Activated CD8-positive, alpha-beta memory T cell treated with anti-CD3 and anti-CD28 coated beads for 4 hours (primary cell): ENCODE results near the gene NGB.

Source experiments
- DNase-seq, 2 donors: peaks; one replicate each; pipeline ENCODE4 v3.0.0-alpha.2; 2020; ENCODE audit warnings: low read depth in 2 of 2

NGB gene

DNA sequence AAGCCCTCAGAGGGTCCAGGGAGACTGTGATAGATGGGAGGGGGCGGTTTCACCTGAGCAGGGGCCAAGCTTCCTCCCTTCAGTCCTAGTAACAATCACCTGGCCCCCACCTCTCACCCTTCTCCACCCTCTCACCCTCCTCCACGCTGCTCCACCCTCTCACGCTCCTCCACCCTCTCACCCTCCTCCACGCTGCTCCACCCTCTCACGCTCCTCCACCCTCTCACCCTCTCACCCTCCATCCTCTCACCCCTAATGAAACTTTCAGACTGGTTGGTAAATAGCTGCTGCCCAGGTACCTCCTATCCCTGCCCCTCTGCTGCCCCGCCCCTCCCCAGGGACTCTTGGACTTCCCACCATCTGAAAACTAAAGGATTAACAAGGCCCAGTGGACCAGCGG is 34.2 kb downstream of the NGB start:
- DNase-seq, result no peak

DNA sequence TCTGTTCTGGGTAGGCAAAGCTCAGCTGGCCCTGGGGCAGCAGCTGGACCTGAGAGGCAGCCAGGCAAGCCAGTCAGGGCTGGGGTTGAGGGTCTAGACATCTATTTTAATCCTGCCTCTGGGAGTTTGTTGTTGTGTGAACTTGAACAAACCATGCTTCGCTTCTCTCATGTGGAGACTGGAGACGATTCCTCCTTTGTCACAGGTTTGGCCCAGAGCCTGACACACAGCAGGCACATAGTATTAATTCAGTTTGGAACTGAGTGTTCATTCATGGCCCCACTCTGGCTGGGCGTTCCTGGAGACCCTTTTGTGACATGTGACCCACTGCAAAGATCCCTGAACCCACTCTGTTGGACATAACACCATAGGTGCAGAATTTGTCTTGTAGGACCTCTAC is 39.3 kb downstream of the NGB start:
- no peak for DNase-seq

DNA sequence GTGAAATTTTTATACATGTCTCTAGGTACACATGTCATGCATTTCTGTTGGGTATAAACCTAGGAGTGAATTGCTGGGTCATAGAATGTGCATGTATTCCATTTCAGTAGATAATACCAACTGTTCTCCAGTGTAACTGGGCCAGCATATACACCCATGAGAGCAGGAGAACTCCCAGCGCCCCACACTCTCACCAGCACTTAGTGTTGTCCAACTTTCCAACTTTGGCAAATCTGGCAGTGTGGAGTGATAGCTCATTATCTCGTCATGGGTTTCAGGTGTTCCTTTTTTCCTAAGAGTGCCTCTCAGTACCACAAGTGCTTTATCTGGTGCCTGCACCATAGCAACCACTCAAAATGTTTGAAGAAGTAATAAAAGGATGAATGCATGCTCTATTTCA is 40.1 kb downstream of the NGB start:
- DNase-seq, result no peak

DNA sequence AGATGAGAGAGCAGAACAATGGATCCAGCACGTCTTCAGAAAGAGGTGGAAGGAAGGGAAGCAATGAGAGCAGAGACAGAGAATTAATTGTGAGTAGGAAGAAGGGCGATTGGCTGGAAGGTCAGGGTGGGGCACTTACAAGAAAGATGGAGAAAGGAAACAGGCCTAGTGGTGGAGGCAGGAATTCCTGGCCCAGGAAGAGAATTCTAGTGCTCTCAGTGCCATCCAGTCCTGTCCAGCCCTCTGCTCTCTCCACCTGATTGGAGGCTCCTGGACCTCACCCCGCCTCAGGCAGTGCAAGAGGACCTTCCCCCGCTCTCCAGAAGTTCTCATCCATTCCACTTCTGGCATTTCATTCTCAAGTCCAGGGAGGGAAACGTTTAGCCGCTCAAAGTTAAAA is 43.0 kb downstream of the NGB start:
- DNase-seq, result no peak

DNA sequence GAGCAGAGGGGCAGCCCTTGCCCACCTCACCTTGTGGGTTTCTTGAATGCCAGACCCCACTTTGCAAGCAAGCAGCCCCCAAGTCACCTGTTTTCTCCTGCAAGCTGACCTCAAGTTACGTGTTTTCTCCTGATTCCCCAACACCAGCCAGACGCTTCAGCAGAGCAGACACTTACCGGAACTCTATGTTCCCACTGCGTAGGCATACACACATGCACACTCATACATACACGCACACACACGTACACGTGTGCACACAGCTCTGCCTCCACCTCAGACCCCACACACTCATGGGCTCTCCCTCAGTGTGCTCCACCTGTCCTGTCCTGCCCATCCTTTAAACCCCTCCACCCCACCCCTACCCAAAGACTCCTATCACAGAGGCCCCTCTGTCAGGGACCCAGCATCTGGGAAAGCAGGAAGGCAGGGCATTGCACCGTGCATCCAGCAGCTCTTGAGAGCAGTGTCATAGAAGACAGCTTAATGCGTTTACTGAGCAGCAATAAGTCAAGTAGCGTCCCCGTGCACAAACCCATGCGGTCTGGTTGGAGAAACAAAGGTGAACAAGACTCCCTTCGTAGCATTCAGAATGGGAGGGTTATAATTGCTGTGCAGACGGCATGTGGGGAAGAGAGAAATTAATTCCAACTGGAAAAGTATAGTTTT is 45.0 kb downstream of the NGB start:
- no peak for DNase-seq

DNA sequence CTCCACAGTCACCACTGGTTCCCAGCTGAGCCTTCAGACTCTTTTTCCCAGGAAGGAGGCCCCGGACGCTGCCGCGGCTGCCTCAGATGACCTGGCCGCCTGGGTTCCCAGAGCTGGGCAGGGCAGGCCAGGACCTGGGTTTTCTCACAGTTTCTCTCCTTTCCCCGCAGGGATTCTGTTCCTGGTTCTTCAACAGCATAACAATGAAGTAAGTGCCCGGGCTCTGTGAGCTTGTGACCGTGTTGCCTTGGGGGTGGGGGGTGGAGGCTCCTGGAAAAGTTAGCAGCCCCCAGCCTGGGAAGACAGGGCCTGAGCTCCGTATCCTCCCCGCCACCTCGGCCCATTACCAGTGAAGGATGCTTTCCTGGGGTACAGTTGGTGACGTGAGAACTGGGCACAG is 45.8 kb downstream of the NGB start:
- no peak for DNase-seq

DNA sequence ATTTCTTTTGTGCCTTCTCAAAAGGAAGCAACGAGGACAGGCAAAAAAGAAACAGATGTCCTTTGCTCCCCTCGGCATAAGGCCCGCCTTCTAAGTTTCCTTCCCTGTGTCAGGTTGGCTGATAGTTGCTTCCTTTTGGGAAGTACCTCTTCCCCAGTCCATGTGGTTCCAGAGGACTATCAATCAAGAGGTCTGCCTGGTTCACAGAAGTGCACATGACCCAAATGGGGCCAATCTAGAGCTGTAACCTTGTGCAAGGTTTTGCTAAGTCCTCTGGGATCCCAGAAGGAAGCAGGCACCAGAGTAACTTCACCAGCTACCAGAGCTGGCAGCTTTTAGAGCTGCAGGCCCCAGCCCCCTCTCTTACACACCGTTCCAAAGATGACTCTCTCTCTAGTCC is 46.8 kb downstream of the NGB start:
- DNase-seq, result no peak

DNA sequence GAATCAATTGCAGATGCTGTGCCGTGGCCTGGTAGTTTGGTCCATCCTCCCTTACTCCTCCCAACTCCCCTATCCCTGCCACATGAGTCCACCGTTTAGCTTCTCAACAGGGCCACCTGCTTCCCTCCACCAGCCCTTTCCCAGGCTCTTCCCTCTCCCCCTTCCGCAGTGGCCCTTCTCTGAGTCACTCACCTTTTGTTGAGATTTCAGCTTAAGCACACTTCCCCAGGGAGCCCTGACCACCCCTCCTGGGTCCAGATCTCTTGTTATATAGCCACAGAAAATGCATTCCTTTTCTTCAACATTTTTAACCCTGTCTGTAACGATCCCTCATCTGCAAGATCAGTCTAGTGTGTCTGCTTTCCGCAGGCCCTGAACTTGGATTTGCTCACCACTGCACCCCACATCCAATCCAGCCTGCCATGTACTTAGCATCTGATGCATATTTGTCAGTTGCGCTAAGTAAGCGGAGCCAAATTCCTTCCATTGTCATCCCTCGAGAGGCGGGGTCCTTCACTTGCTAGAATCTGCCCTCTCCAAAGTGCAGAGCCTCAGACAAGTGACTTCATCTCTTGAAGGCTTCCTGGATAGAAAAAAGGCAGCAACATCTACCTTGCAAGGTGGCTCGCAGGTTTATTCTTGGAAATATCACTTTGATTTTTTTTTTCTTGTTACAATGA is 48.3 kb downstream of the NGB start:
- DNase-seq, result no peak

DNA sequence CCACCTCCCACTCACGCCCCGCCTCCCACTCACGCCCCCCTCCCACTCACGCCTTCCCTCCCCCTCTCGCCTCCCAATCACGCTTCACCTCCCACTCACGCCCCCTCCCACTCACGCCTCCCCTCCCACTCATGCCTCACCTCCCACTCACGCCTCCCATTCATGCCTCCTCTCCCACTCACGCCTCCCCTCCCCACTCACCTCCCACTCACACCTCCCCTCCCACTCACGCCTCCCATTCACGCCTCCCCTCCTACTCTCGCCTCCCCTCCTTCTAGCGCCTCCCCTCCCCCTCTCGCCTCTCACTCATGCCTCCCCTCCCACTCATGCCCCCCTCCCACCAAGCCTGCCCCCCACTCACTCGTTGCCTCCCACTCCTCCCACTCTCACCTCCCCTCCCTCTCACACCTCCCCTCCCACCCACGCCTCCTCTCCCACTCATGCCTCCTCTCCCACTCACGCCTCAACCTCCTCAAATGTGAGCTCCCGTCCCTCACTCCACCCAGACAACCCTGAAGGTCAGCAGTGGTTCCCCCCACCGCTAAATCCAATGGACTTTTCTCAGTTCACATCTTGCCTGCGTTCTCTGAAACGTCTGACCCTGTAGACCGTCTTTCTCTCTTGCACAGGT is 49.6 kb downstream of the NGB start:
- DNase-seq, result no peak

DNA sequence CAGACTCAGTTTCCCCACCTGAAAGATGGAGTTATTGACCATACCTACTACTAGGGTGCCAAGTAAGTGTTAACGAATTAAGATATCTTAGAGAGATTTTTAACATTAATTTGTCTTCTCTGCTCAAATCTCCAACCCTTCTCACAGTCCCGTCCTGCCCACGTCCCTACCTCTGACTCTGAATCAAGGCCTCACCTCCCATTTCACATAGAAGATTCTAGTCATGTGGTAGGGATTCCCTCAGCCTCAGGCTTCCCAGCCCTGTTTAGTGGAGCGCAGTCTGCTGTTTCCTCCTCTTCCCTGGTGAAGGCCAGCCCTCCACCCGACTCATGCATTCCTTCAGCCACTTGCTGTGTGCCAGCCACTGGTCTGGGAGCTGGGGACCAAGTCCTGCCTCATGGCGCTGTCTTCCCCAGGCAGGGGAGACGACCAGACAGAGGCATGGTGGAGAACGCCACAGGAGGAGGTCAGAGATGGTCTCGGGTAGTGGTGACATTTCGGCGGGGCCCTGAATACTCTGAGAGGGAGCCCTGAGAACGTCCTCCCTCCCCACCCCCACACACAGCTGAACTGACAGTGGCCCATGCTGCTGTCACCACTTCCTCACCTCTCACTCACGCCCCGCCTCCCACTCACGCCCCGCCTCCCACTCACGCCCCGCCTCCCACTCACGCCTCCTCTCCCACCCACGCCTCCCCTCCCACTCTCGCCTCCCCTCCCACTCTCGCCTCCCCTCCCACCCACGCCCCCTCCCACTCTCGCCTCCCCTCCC is 50.6 kb downstream of the NGB start:
- no peak for DNase-seq

DNA sequence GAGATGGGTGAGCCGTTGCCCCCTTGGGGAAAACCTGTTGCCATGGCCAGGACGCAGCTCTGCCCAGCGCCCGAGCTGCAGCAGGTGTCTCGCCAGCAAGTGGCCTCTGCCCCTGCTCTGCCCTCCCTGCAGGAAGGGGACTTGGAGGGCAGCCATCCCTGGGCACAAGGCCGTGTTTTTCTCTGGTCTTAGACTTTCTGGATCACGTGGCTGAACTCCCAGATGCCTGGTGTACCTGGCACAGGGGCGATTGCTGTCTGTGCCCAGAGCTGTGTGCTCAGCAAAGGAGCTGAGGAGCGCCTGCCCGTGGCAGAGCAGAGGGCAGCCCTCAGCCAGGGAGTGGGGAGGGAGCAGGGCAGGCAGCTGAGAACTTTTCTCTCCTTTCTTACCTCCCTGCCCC is 51.4 kb downstream of the NGB start:
- no peak for DNase-seq

DNA sequence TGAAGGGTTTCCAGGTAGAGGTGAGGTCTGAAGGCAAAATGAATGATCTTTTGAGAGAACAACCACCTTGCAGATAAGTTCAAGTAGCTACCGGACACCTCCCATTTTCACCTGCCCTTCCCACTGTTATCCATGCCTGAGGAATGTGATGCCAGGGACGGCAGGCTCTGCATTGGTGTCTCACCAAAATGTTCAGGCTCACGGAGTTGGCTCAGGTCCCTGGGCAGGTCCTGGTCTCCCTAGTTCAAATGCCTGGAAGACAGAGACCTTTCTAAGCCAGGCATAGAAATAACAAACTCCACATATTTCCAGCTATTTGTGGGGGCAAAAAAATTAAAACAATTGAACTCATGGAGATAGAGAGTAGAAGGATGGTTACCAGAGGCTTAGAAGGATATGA is 53.5 kb downstream of the NGB start:
- no peak for DNase-seq
